ENCODE results near the gene GNAQ. TPM values are rescaled to one million over a fixed set of nuclear protein-coding genes. Genes with fewer than 3 reads are reported as not detected.

The GNAQ gene
- total and polyA plus RNA-seq, 2 experiments from 2014 or later, result 25.7 to 47.9 TPM

GRCh38 chr9:77938163-77938562, 93.4 kb downstream of the GNAQ start:
- Histone ChIP-seq H3K36me3 (replicated peaks; ENCODE audit: insufficient read depth, low read depth) (no peaks in the 10 kb centered on the region), H3K27me3 (no peaks in the 10 kb centered on the region), H3K4me1 (ENCODE audit: insufficient read depth) (peaks cover 10% of the 10 kb centered on the region), H3K27ac (no peak overlapping the region), H4K20me1 (ENCODE audit: insufficient read depth, poor library complexity, severe bottlenecking) (peaks cover 2% of the 10 kb centered on the region), H3K9me2 (replicated peaks; ENCODE audit: insufficient read depth) (no peaks in the 10 kb centered on the region), H2AFZ (no peak overlapping the region), H3K79me2 (peaks cover 98% of the 10 kb centered on the region), H3K9me3 (ENCODE audit: low read depth) (no peaks in the 10 kb centered on the region), H3K4me2 (no peak overlapping the region), H3K4me3 (no peak overlapping the region)
- DNase-seq (ENCODE audit: low spot score), result no peak
- TF ChIP-seq EZH2 (IDR thresholded peaks at IDR 0.05; ENCODE audit: borderline replicate concordance) (no peak), CTCF (IDR thresholded peaks at IDR 0.05; ENCODE audit: poor library complexity) (no peak), EZH2phosphoT487 (IDR thresholded peaks at IDR 0.05; ENCODE audit: low read depth, severe bottlenecking, unreplicated experiment) (no peak)
- WGBS (ENCODE audit: low lambda C conversion rate, missing lambda C conversion rate), result 96% methylated on average over 2 of the region's 2 CpGs

DNA sequence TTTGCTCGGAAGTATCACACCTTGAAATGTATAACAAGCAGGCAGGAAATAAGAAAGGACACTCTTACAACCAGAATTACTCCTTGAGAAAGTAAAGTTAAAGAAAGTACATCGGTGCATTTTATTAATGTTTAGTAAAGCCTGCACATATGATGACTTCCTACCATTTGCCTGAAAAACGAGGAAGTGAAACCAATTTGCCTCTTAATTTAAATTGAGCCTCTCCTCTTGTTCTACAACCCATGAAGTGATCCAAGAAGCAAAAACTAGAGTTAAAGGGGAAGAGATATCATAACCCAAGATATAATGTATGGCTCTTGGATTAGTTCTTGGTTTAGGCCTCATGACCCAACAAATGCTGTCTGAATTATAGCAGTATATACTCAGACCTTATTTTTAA, 95.6 kb downstream of the GNAQ start:
- no peak for DNase-seq (ENCODE audit: low spot score)
- Histone ChIP-seq H3K9me2 (replicated peaks; ENCODE audit: insufficient read depth) (no peaks in the 10 kb centered on the region), H3K9me3 (ENCODE audit: low read depth) (no peaks in the 10 kb centered on the region), H3K27ac (no peak overlapping the region), H2AFZ (no peak overlapping the region), H4K20me1 (ENCODE audit: insufficient read depth, poor library complexity, severe bottlenecking) (peaks cover 2% of the 10 kb centered on the region), H3K27me3 (no peaks in the 10 kb centered on the region), H3K79me2 (peaks cover 97% of the 10 kb centered on the region), H3K4me1 (ENCODE audit: insufficient read depth) (peaks cover 5% of the 10 kb centered on the region), H3K4me2 (no peak overlapping the region), H3K36me3 (replicated peaks; ENCODE audit: insufficient read depth, low read depth) (no peaks in the 10 kb centered on the region), H3K4me3 (no peak overlapping the region)
- whole genome bisulfite sequencing (ENCODE audit: low lambda C conversion rate, missing lambda C conversion rate), result 95% methylated on average over 3 of the region's 3 CpGs
- TF ChIP-seq EZH2 (IDR thresholded peaks at IDR 0.05; ENCODE audit: borderline replicate concordance) (no peak), CTCF (IDR thresholded peaks at IDR 0.05; ENCODE audit: poor library complexity) (no peak), EZH2phosphoT487 (IDR thresholded peaks at IDR 0.05; ENCODE audit: low read depth, severe bottlenecking, unreplicated experiment) (no peak)

DNA sequence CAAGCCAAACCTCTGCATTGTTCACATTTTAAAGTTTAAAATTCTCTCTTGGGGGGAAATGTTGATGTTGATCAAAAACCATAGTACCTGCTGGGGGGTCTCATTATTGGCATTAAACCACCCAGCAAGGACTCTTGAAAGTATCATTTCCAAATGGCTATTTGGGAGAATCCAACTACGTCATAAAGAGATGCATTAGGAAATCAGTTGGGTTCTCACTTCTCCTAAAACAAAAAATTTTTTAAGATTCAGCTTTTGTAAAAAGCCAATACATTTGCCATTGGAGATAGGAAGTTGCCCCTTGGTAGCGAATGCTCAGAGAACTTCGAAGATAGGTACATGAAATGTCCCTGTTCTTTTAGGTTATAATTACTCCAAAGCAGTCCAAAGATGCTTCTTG, 96.4 kb downstream of the GNAQ start:
- Histone ChIP-seq H3K4me1 (ENCODE audit: insufficient read depth) (peaks cover 5% of the 10 kb centered on the region), H3K9me2 (replicated peaks; ENCODE audit: insufficient read depth) (no peaks in the 10 kb centered on the region), H3K9me3 (ENCODE audit: low read depth) (no peaks in the 10 kb centered on the region), H3K79me2 (peaks cover 97% of the 10 kb centered on the region), H2AFZ (no peak overlapping the region), H4K20me1 (ENCODE audit: insufficient read depth, poor library complexity, severe bottlenecking) (peaks cover 2% of the 10 kb centered on the region), H3K36me3 (replicated peaks; ENCODE audit: insufficient read depth, low read depth) (no peaks in the 10 kb centered on the region), H3K4me3 (no peak overlapping the region), H3K4me2 (no peak overlapping the region), H3K27ac (no peak overlapping the region), H3K27me3 (no peaks in the 10 kb centered on the region)
- 94% methylated on average over 3 of the region's 3 CpGs for WGBS (ENCODE audit: low lambda C conversion rate, missing lambda C conversion rate)
- no peak for TF ChIP-seq EZH2 (IDR thresholded peaks at IDR 0.05; ENCODE audit: borderline replicate concordance)
- no peak for TF ChIP-seq EZH2phosphoT487 (IDR thresholded peaks at IDR 0.05; ENCODE audit: low read depth, severe bottlenecking, unreplicated experiment)
- TF ChIP-seq CTCF (IDR thresholded peaks at IDR 0.05; ENCODE audit: poor library complexity), result no peak
- DNase-seq (ENCODE audit: low spot score), result no peak

- no peak overlapping the region for H2AFZ ChIP-seq
- H3K27me3 ChIP-seq, result no peaks in the 10 kb centered on the region
- H3K4me2 ChIP-seq, result no peak overlapping the region
- H3K9me3 ChIP-seq (ENCODE audit: low read depth), result no peaks in the 10 kb centered on the region
- DNase-seq (ENCODE audit: low spot score), result no peak
- H3K27ac ChIP-seq, result no peak overlapping the region
- H3K4me3 ChIP-seq, result no peak overlapping the region
- peaks cover 2% of the 10 kb centered on the region for H4K20me1 ChIP-seq (ENCODE audit: insufficient read depth, poor library complexity, severe bottlenecking)
- WGBS (ENCODE audit: low lambda C conversion rate, missing lambda C conversion rate), result 93% methylated on average over 8 of the region's 8 CpGs
- no peaks in the 10 kb centered on the region for H3K9me2 ChIP-seq (replicated peaks; ENCODE audit: insufficient read depth)
- H3K36me3 ChIP-seq (replicated peaks; ENCODE audit: insufficient read depth, low read depth), result no peaks in the 10 kb centered on the region
- H3K79me2 ChIP-seq, result peaks cover 97% of the 10 kb centered on the region
- TF ChIP-seq EZH2 (IDR thresholded peaks at IDR 0.05; ENCODE audit: borderline replicate concordance) (no peak), EZH2phosphoT487 (IDR thresholded peaks at IDR 0.05; ENCODE audit: low read depth, severe bottlenecking, unreplicated experiment) (no peak)
- peaks cover 5% of the 10 kb centered on the region for H3K4me1 ChIP-seq (ENCODE audit: insufficient read depth)
Measured at GRCh38 chr9:77933976-77934375, 97.6 kb downstream of the GNAQ start.
